Measurements from ENCODE around the gene MTSS2.

The MTSS2 gene

GRCh38 chr16:70638814-70639792, 46.8 kb downstream of the MTSS2 start:
- H3K4me3 ChIP-seq (ENCODE audit: low read depth, low read length), result no peak overlapping the region
- no peak for TF ChIP-seq CTCF (IDR thresholded peaks at IDR 0.05; ENCODE audit: low read depth, low read length)

Data from WI38 (cell line).